GM12878 (cell line): ENCODE data around the gene CEP68. TPM values are rescaled to one million over a fixed set of nuclear protein-coding genes. Genes with fewer than 3 reads are reported as not detected.

Source experiments
- ATAC-seq: fragments of 200-7000 bp; cut with Tn5 transposase; 3 replicates; pipeline ENCODE4 v1.9.1; 2020; ENCODE audit warnings: mild to moderate bottlenecking, moderate library complexity
- BruUV-seq: library from RNA; stranded (reverse); fragments of 400-500 nt; replicated peaks from 2 replicates; lab custom pipeline; 2021; lab: Mats Ljungman, UMichigan
- CTCF ChIA-PET: fragments of 300-600 bp; sonication (Branson Sonifier 250); formaldehyde crosslinking; extraction: SDS; loops from one replicate; lab custom pipeline; 2021; ENCODE audit warnings: inconsistent platforms; lab: Yijun Ruan, JAX
- POLR2A ChIA-PET: fragments of 350-600 bp; formaldehyde crosslinking; extraction: SDS; loops from one replicate; lab custom pipeline; 2021; ENCODE audit warnings: inconsistent platforms; lab: Charles Lee
- RAD21 ChIA-PET: fragments of 300-600 bp; sonication (Branson Sonifier 250); formaldehyde crosslinking; loops from one replicate; lab custom pipeline; 2023; ENCODE audit warnings: antibody characterized with exemption; ENCODE audit not compliant: unreplicated experiment; lab: Charles Lee
- SMC1A ChIA-PET: fragments of 300-600 bp; sonication (Branson Sonifier 250); formaldehyde crosslinking; loops from one replicate; lab custom pipeline; 2023; ENCODE audit not compliant: unreplicated experiment, uncharacterized antibody; lab: Charles Lee
- DNase-seq: peaks from one replicate; pipeline ENCODE4 v3.0.0-alpha.2; 2011; ENCODE audit warnings: low read depth, low spot score
- FAIRE-seq: peaks from 3 replicates; lab custom pipeline; 2011; peaks lifted over from hg19 to GRCh38; lab: Jason Lieb, UNC
- H2AFZ ChIP-seq: 2 replicates; pipeline ENCODE4 v1.6.0; 2011; ENCODE audit warnings: low read depth, low read length, control low read depth; ENCODE audit not compliant: control insufficient read depth
- H3K27ac ChIP-seq: 2 replicates; pipeline ENCODE4 v1.5.1; 2011; ENCODE audit warnings: control low read depth; ENCODE audit not compliant: control insufficient read depth, insufficient read depth
- H3K27me3 ChIP-seq, 2 experiments: replicated peaks in 1 of 2; 2 replicates each; pipeline versions ENCODE4 v1.6.0 to v1.6.1; 2011; ENCODE audit warnings: low read length in 1 of 2; ENCODE audit not compliant: control insufficient read depth in 2 of 2, insufficient read depth in 2 of 2
- H3K36me3 ChIP-seq, 2 experiments: 2 replicates each; pipeline ENCODE4 v1.5.1; 2011; ENCODE audit warnings: low read length in 1 of 2; ENCODE audit not compliant: control insufficient read depth in 2 of 2, insufficient read depth in 2 of 2
- H3K4me1 ChIP-seq: 2 replicates; pipeline ENCODE4 v1.6.1; 2011; ENCODE audit warnings: mild to moderate bottlenecking, low read length, moderate library complexity, mixed read lengths; ENCODE audit not compliant: control insufficient read depth, insufficient read depth
- H3K4me2 ChIP-seq: 2 replicates; pipeline ENCODE4 v1.6.0; 2011; ENCODE audit warnings: control low read depth; ENCODE audit not compliant: control insufficient read depth, insufficient read depth
- H3K4me3 ChIP-seq: fragments of 200-600 bp; sonication (generic); 2 replicates; pipeline ENCODE4 v1.5.1; 2016
- H3K79me2 ChIP-seq: 2 replicates; pipeline ENCODE4 v1.6.0; 2011; ENCODE audit warnings: low read length; ENCODE audit not compliant: control insufficient read depth, insufficient read depth
- H3K9ac ChIP-seq: 2 replicates; pipeline ENCODE4 v1.8.0; 2011; ENCODE audit warnings: low read length, control low read depth, mixed read lengths; ENCODE audit not compliant: control insufficient read depth, insufficient read depth
- H3K9me3 ChIP-seq: replicated peaks from 3 replicates; pipeline ENCODE4 v1.5.1; 2011; ENCODE audit warnings: mild to moderate bottlenecking, low read length; ENCODE audit not compliant: control insufficient read depth, insufficient read depth
- H4K20me1 ChIP-seq: 2 replicates; pipeline ENCODE4 v1.6.0; 2011; ENCODE audit not compliant: control insufficient read depth, insufficient read depth
- EGR1 ChIP-seq, 2 experiments: IDR thresholded peaks; 1 replicate in 1 of 2; 2 replicates in 1 of 2; pipeline ENCODE4 v1.6.1; 2011 to 2012; ENCODE audit warnings: low read depth in 2 of 2, low read length in 2 of 2, borderline replicate concordance in 1 of 2, mild to moderate bottlenecking in 1 of 2, moderate library complexity in 1 of 2
- HSF1 ChIP-seq: fragments of 150-350 bp; IDR thresholded peaks from 2 replicates; pipeline ENCODE4 v1.6.1; 2014; ENCODE audit warnings: mild to moderate bottlenecking, low read depth, low read length
- IKZF2 ChIP-seq, 2 experiments: fragments of 450-650 bp; IDR thresholded peaks; 2 replicates each; pipeline ENCODE4 v1.6.1; 2017; ENCODE audit warnings: mild to moderate bottlenecking in 2 of 2, moderate library complexity in 2 of 2
- IRF4 ChIP-seq: IDR thresholded peaks from 2 replicates; pipeline ENCODE4 v1.6.1; 2011; ENCODE audit warnings: low read depth, low read length
- NBN ChIP-seq: fragments of 450-650 bp; IDR thresholded peaks from 2 replicates; pipeline ENCODE4 v1.6.1; 2016
- NFXL1 ChIP-seq: fragments of 450-650 bp; IDR thresholded peaks from 2 replicates; pipeline ENCODE4 v1.6.1; 2017; ENCODE audit warnings: antibody characterized with exemption, mild to moderate bottlenecking, borderline replicate concordance
- NRF1 ChIP-seq: conservative IDR thresholded peaks from 2 replicates; pipeline ENCODE4 v1.6.1; 2011; ENCODE audit warnings: mild to moderate bottlenecking, low read depth, low read length, improper control_type of control experiment
- RAD21 ChIP-seq: IDR thresholded peaks from 2 replicates; pipeline ENCODE4 v1.6.1; 2011; ENCODE audit warnings: mild to moderate bottlenecking, low read depth, low read length, moderate library complexity; ENCODE audit not compliant: insufficient read depth
- RUNX3 ChIP-seq: IDR thresholded peaks from 2 replicates; pipeline ENCODE4 v1.6.1; 2012; ENCODE audit warnings: low read length, inconsistent platforms
- SMC3 ChIP-seq: IDR thresholded peaks from 2 replicates; pipeline ENCODE4 v1.6.1; 2011; ENCODE audit warnings: low read length, improper control_type of control experiment, borderline replicate concordance
- SREBF2 ChIP-seq: IDR thresholded peaks from 2 replicates; pipeline ENCODE4 v1.6.1; 2012; ENCODE audit warnings: mild to moderate bottlenecking, low read length
- ZNF384 ChIP-seq: IDR thresholded peaks from 2 replicates; pipeline ENCODE4 v1.6.1; 2012; ENCODE audit warnings: low read depth, mild to moderate bottlenecking, low read length, improper control_type of control experiment, borderline replicate concordance
- WGBS: methylation state at CpG from one replicate; pipeline ENCODE4 v1.1.6; 2016; ENCODE audit warnings: low lambda C conversion rate; ENCODE audit not compliant: insufficient replicate concordance, insufficient coverage; ENCODE audit errors: missing lambda C conversion rate; 5-methylcytosine and 5-hydroxymethylcytosine counted together
- in situ Hi-C: fragments of 300-500 bp; cut with MboI; formaldehyde crosslinking; loops from 9 replicates; pipeline ENCODE4 v1.14.3; 2018; ENCODE audit warnings: mixed read lengths
- intact Hi-C: fragments of 100-400 bp; cut with micrococcal nuclease; formaldehyde crosslinking; loops from one replicate; pipeline ENCODE4 v1.14.2; 2022; ENCODE audit not compliant: unreplicated experiment
- polyA plus RNA-seq, 11 experiments: library from polyadenylated mRNA; depleted of rRNA in 4 of 11; unstranded in 6 of 11; stranded (reverse) in 5 of 11; fragments of >200 nt; fragmentation: Nextera tagmentation in 4 of 11; fragmentation: Illumina TruSeq in 1 of 11; extraction: Ambion mirVana in 4 of 11; extraction: Trizol in 1 of 11; gene quantifications; 1 replicate in 1 of 11; 2 replicates in 10 of 11; pipeline versions ENCODE4 v1.2.1 to v1.2.3, GENCODE V29; 2011 to 2016; ENCODE audit warnings: inconsistent platforms in 2 of 11, missing spikeins in 2 of 11, low read depth in 1 of 11
- total RNA-seq, 4 experiments: library from RNA; depleted of rRNA in 3 of 4; stranded (reverse); fragments of >200 nt in 3 of 4; fragmentation: Illumina TruSeq in 1 of 4; extraction: Trizol in 1 of 4; gene quantifications; 2 replicates each; pipeline versions ENCODE4 v1.2.1 to v1.2.3, GENCODE V29; 2013 to 2021
- TF ChIP-seq, protein P1 (sequence below): IDR thresholded peaks from 2 replicates; pipeline ENCODE4 v1.6.1; 2011; ENCODE audit warnings: borderline replicate concordance, low read depth, mild to moderate bottlenecking, moderate library complexity, low read length; ENCODE audit not compliant: insufficient read depth, poor library complexity, severe bottlenecking
- TF ChIP-seq, protein P2 (sequence below): fragments of 450-650 bp; IDR thresholded peaks from 2 replicates; pipeline ENCODE4 v1.6.1; 2016; ENCODE audit warnings: mild to moderate bottlenecking
- TF ChIP-seq, protein P3 (sequence below), 3 experiments: IDR thresholded peaks in 2 of 3; conservative IDR thresholded peaks in 1 of 3; 2 replicates each; pipeline ENCODE4 v1.5.1; 2011; ENCODE audit warnings: low read depth in 3 of 3, low read length in 3 of 3, mild to moderate bottlenecking in 3 of 3, control low read depth in 2 of 3, moderate library complexity in 2 of 3, inconsistent platforms in 1 of 3, mixed read lengths in 1 of 3; ENCODE audit not compliant: control insufficient read depth in 2 of 3, insufficient read depth in 1 of 3; ENCODE audit errors: extremely low read depth in 1 of 3

The CEP68 gene
- total and polyA plus RNA-seq, 10 of the 15 experiments (the other 5 are each of a cell fraction or from before 2014, with no cell fraction given), result 1.1 to 11.1 (median 7.4) TPM

DNA sequence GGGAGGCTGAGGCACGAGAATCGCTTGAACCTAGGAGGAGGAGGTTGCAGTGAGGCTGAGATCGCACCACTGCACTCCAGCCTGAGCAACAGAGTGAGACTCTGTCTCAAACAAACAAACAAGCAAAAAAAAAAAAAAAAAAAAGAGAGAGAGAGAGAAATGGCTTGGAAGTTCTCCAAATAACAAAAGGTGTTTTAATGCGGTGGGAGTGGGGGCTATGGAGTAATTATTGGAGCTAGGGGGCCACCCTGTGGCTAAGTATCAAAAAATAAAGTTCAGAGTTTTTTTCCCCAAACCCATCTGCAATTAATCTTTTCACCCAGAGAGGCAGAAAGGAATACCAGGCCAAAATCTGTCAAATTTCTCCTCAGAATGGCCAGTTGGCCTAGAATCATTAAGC is 23.0 kb upstream of the CEP68 start:
- ChIA-PET RAD21 (interaction anchor here (0.6 to 6.2 kb wide), 24 partner anchors 10 to 703 kb away, joined by 3 to 95 read pairs (median 4); partner anchors contain the start of gene AFTPH), SMC1A (interaction anchor here (0.6 to 11.8 kb wide), 20 partner anchors 16 to 771 kb away, joined by 3 to 178 read pairs (median 4); partner anchors contain the start of gene CEP68), POLR2A (interaction anchor here (0.6 to 6.7 kb wide), 11 partner anchors 9 to 598 kb away, joined by 3 to 45 read pairs (median 4); no protein-coding TSS in a partner anchor), CTCF (interaction anchor here (0.6 to 9.9 kb wide), 19 partner anchors 12 to 510 kb away, joined by 3 to 119 read pairs (median 5); partner anchors contain the start of gene AFTPH)
- no peaks in the 10 kb centered on the region for H3K9me3 ChIP-seq
- H3K9ac ChIP-seq, result no peak overlapping the region
- H3K27me3 ChIP-seq, result no peaks in the 10 kb centered on the region
- H2AFZ ChIP-seq, result no peak overlapping the region
- intact Hi-C loops, result loop anchor here (1.0 to 5.0 kb wide), 6 partner anchors 46 to 511 kb away; partner anchors contain the start of genes AFTPH and SLC1A4
- no peak overlapping the region for H3K4me2 ChIP-seq
- peaks cover 36% of the 10 kb centered on the region for H3K4me1 ChIP-seq
- H3K27ac ChIP-seq, result no peak overlapping the region
- H3K79me2 ChIP-seq, result peaks cover 5% of the 10 kb centered on the region; the same call in 1 of the 2 replicates
- FAIRE-seq, result no peak
- no TSS peak for BruUV-seq
- H3K36me3 ChIP-seq, result no peaks in the 10 kb centered on the region; a peak in 1 of 4 replicates
- H4K20me1 ChIP-seq, result no peaks in the 10 kb centered on the region
- TF ChIP-seq RAD21, result peak; percentile 68
- TF ChIP-seq HSF1, result no peak
- 0 out of 2 replicates have a peak, but pooled peaks have one; percentile 17 for TF ChIP-seq RUNX3
- peak in 1 of 2 experiments; percentile 16; a peak in 1 of 4 replicates for TF ChIP-seq IKZF2 (IDR thresholded peaks at IDR 0.05)
- TF ChIP-seq, protein P1, sequence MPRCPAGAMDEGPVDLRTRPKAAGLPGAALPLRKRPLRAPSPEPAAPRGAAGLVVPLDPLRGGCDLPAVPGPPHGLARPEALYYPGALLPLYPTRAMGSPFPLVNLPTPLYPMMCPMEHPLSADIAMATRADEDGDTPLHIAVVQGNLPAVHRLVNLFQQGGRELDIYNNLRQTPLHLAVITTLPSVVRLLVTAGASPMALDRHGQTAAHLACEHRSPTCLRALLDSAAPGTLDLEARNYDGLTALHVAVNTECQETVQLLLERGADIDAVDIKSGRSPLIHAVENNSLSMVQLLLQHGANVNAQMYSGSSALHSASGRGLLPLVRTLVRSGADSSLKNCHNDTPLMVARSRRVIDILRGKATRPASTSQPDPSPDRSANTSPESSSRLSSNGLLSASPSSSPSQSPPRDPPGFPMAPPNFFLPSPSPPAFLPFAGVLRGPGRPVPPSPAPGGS, result no peak
- no peak for TF ChIP-seq NFXL1
- TF ChIP-seq EGR1 (IDR thresholded peaks at IDR 0.05; ENCODE audit: borderline replicate concordance in 1 of 2, low read depth in 2 of 2, low read length in 2 of 2), result no peak
- TF ChIP-seq IRF4, result no peak
- peak; percentile 52; the same call in 1 of the 2 replicates for TF ChIP-seq SMC3
- TF ChIP-seq, protein P2, sequence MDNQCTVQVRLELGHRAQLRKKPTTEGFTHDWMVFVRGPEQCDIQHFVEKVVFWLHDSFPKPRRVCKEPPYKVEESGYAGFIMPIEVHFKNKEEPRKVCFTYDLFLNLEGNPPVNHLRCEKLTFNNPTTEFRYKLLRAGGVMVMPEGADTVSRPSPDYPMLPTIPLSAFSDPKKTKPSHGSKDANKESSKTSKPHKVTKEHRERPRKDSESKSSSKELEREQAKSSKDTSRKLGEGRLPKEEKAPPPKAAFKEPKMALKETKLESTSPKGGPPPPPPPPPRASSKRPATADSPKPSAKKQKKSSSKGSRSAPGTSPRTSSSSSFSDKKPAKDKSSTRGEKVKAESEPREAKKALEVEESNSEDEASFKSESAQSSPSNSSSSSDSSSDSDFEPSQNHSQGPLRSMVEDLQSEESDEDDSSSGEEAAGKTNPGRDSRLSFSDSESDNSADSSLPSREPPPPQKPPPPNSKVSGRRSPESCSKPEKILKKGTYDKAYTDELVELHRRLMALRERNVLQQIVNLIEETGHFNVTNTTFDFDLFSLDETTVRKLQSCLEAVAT, result peak; percentile 59
- TF ChIP-seq, protein P3, sequence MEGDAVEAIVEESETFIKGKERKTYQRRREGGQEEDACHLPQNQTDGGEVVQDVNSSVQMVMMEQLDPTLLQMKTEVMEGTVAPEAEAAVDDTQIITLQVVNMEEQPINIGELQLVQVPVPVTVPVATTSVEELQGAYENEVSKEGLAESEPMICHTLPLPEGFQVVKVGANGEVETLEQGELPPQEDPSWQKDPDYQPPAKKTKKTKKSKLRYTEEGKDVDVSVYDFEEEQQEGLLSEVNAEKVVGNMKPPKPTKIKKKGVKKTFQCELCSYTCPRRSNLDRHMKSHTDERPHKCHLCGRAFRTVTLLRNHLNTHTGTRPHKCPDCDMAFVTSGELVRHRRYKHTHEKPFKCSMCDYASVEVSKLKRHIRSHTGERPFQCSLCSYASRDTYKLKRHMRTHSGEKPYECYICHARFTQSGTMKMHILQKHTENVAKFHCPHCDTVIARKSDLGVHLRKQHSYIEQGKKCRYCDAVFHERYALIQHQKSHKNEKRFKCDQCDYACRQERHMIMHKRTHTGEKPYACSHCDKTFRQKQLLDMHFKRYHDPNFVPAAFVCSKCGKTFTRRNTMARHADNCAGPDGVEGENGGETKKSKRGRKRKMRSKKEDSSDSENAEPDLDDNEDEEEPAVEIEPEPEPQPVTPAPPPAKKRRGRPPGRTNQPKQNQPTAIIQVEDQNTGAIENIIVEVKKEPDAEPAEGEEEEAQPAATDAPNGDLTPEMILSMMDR (IDR thresholded peaks at IDR 0.05 in 2 of 3, conservative IDR thresholded peaks at IDR 0.05 in 1 of 3; ENCODE audit: control insufficient read depth in 2 of 3, extremely low read depth in 1 of 3, insufficient read depth in 1 of 3, low read depth in 3 of 3, low read length in 3 of 3), result peak in 2 of 3 experiments; percentile 20 to 40; a peak in 2 of 6 replicates
- TF ChIP-seq ZNF384, result peak; percentile 65
- TF ChIP-seq NRF1, result no peak
- TF ChIP-seq SREBF2, result no peak
- TF ChIP-seq NBN, result peak; percentile 59; the same call in 1 of the 2 replicates
- TF ChIP-seq, all 136 proteins: peak for 8
- 61% methylated on average over 4 of the region's 4 CpGs for WGBS
- H3K4me3 ChIP-seq, result no peak overlapping the region
- ATAC-seq (peak; percentile 19), DNase-seq (no peak)
- in situ Hi-C loops, result loop anchor here (10.0 kb wide), 1 partner anchor 438 kb away; no protein-coding TSS in a partner anchor
